ENCODE data around the gene PCDH8.
"Not testable (repeated sequence)": the region's sequence is repeated elsewhere in the genome, so short reads cannot be mapped to it uniquely, and the experiment has no call there.

The PCDH8 gene

GRCh38 chr13:52850396-52851136, 2.1 kb upstream of the PCDH8 start:
- DNase-seq = no peak

GRCh38 chr13:52850072-52850395, 1.6 kb upstream of the PCDH8 start:
- DNase-seq = no peak

GRCh38 chr13:52849291-52850071, 1.0 kb upstream of the PCDH8 start:
- DNase-seq = no peak

- DNase-seq = no peak
Measured at GRCh38 chr13:52847682-52848432, 583 bp downstream of the PCDH8 start.

GRCh38 chr13:52847322-52847681, 1.1 kb downstream of the PCDH8 start:
- DNase-seq = no peak

GRCh38 chr13:52846567-52847321, 1.7 kb downstream of the PCDH8 start:
- DNase-seq = no peak

- DNase-seq = no peak
Measured at GRCh38 chr13:52845766-52846566, 2.5 kb downstream of the PCDH8 start.

GRCh38 chr13:52845334-52845761, 3.1 kb downstream of the PCDH8 start:
- no peak for DNase-seq

- no peak for DNase-seq
Measured at GRCh38 chr13:52844836-52845235, 3.6 kb downstream of the PCDH8 start.

- no peak for DNase-seq
Measured at GRCh38 chr13:52842441-52842840, 6.0 kb downstream of the PCDH8 start.

GRCh38 chr13:52840066-52840465, 8.4 kb downstream of the PCDH8 start:
- no peak for DNase-seq

- no peak for DNase-seq
Measured at GRCh38 chr13:52838433-52839107, 9.9 kb downstream of the PCDH8 start.

GRCh38 chr13:52837850-52838249, 10.6 kb downstream of the PCDH8 start:
- no peak for DNase-seq

GRCh38 chr13:52835071-52835839, 13.2 kb downstream of the PCDH8 start:
- no peak for DNase-seq

GRCh38 chr13:52833296-52833875, 15.1 kb downstream of the PCDH8 start:
- no peak for DNase-seq

- no peak for DNase-seq
Measured at GRCh38 chr13:52832313-52832712, 16.1 kb downstream of the PCDH8 start.

GRCh38 chr13:52830946-52831345, 17.5 kb downstream of the PCDH8 start:
- DNase-seq = no peak

- DNase-seq = no peak
Measured at GRCh38 chr13:52827839-52828238, 20.6 kb downstream of the PCDH8 start.

GRCh38 chr13:52817886-52818285, 30.6 kb downstream of the PCDH8 start:
- DNase-seq = not testable (repeated sequence)

- no peak for DNase-seq
Measured at GRCh38 chr13:52815330-52815729, 33.1 kb downstream of the PCDH8 start.

All from CD4-positive, alpha-beta T cell treated with Interleukin-6 for 4 hours (primary cell).